Measurements from ENCODE around the gene MACC1.
"Not testable (repeated sequence)": the region's sequence is repeated elsewhere in the genome, so short reads cannot be mapped to it uniquely, and the experiment has no call there.

DNA sequence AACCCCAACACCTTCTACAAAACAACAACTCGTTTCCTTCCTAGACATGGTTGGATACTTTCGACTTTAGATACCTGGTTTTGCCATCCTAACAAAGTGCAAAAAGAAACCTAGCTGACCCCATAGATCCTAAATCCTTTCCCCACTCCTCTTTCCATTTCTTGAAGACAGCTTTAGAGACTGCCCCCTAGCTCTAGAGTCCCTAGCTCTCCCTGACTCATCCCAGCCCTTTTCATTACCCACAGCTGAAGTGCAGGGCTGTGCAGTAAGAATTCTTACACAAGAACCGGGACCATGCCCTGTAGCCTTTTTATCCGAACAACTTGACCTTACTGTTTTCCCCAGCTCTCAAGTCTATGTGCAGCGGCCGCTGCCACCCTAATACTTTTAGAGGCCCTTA is 93.1 kb downstream of the MACC1 start:
- not testable (repeated sequence) for TF ChIP-seq RAD21 (IDR thresholded peaks at IDR 0.05; ENCODE audit: low read length); SIN3A (IDR thresholded peaks at IDR 0.05; ENCODE audit: borderline replicate concordance, low read depth, low read length); USF2 (IDR thresholded peaks at IDR 0.05; ENCODE audit: borderline replicate concordance, low read depth, low read length); POLR2AphosphoS5 (IDR thresholded peaks at IDR 0.05; ENCODE audit: low read depth, low read length); CHD2 (IDR thresholded peaks at IDR 0.05; ENCODE audit: low read length, partially characterized antibody); NRF1 (IDR thresholded peaks at IDR 0.05; ENCODE audit: low read depth, low read length)
- TF ChIP-seq, protein P1, sequence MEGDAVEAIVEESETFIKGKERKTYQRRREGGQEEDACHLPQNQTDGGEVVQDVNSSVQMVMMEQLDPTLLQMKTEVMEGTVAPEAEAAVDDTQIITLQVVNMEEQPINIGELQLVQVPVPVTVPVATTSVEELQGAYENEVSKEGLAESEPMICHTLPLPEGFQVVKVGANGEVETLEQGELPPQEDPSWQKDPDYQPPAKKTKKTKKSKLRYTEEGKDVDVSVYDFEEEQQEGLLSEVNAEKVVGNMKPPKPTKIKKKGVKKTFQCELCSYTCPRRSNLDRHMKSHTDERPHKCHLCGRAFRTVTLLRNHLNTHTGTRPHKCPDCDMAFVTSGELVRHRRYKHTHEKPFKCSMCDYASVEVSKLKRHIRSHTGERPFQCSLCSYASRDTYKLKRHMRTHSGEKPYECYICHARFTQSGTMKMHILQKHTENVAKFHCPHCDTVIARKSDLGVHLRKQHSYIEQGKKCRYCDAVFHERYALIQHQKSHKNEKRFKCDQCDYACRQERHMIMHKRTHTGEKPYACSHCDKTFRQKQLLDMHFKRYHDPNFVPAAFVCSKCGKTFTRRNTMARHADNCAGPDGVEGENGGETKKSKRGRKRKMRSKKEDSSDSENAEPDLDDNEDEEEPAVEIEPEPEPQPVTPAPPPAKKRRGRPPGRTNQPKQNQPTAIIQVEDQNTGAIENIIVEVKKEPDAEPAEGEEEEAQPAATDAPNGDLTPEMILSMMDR (IDR thresholded peaks at IDR 0.05), result not testable (repeated sequence)
